ENCODE data around the gene KLHL6. TPM values are rescaled to one million over a fixed set of nuclear protein-coding genes. Genes with fewer than 3 reads are reported as not detected.
A peak's percentile ranks its signal among the peaks of the same experiment; 100 is the strongest.

Gene KLHL6
- total and polyA plus RNA-seq, 7 donors = under 0.01 to 10.3 (median 1.1) TPM

- H3K27me3 ChIP-seq = no peaks in the 10 kb centered on the region
- 41 to 66% methylated on average over 6 of the region's 6 CpGs for WGBS, 2 donors
- intact Hi-C loops (cut with DNase I) = no loop called here
Observed at GRCh38 chr3:183591881-183592521, 36.5 kb upstream of the KLHL6 start.

GRCh38 chr3:183590442-183590841, 34.9 kb upstream of the KLHL6 start:
- H3K4me1 ChIP-seq = peaks cover 0 to 4% (median 3%) of the 10 kb centered on the region in 4 donors
- H3K9me3 ChIP-seq = no peaks in the 10 kb centered on the region
- no peak overlapping the region for H3K4me3 ChIP-seq
- intact Hi-C loops (cut with DNase I) = no loop called here
- no peak for DNase-seq
- 94 to 96% methylated on average over 6 of the region's 6 CpGs for WGBS, 2 donors
- no peaks in the 10 kb centered on the region for H3K36me3 ChIP-seq
- TF ChIP-seq CTCF (IDR thresholded peaks at IDR 0.05) = no peak
- no peak for TF ChIP-seq POLR2AphosphoS5 (IDR thresholded peaks at IDR 0.05)
- TF ChIP-seq EP300 (IDR thresholded peaks at IDR 0.05) = no peak
- TF ChIP-seq POLR2A (IDR thresholded peaks at IDR 0.05) = no peak
- H3K27ac ChIP-seq = no peak overlapping the region
- H3K27me3 ChIP-seq = no peaks in the 10 kb centered on the region

More at GRCh38 chr3:183591881-183592521, 36.5 kb upstream of the KLHL6 start:
- TF ChIP-seq CTCF (IDR thresholded peaks at IDR 0.05) (no peak), EP300 (IDR thresholded peaks at IDR 0.05) (no peak), POLR2AphosphoS5 (IDR thresholded peaks at IDR 0.05) (no peak), POLR2A (IDR thresholded peaks at IDR 0.05) (no peak)
- no peaks in the 10 kb centered on the region for H3K4me1 ChIP-seq
- no peak overlapping the region for H3K4me3 ChIP-seq
- no peaks in the 10 kb centered on the region for H3K9me3 ChIP-seq
- no peak for DNase-seq
- no peaks in the 10 kb centered on the region for H3K36me3 ChIP-seq
- H3K27ac ChIP-seq = no peak overlapping the region

- H3K4me1 ChIP-seq = peaks cover 0 to 31% (median 23%) of the 10 kb centered on the region in 4 donors
- no peak for DNase-seq
- no peaks in the 10 kb centered on the region for H3K36me3 ChIP-seq
- H3K27ac ChIP-seq = no peak overlapping the region
- WGBS, 2 donors = 63 to 80% methylated on average over 2 of the region's 2 CpGs
- intact Hi-C loops (cut with DNase I) = no loop called here
- TF ChIP-seq POLR2A (IDR thresholded peaks at IDR 0.05) (no peak), POLR2AphosphoS5 (IDR thresholded peaks at IDR 0.05) (no peak), EP300 (IDR thresholded peaks at IDR 0.05) (no peak), CTCF (IDR thresholded peaks at IDR 0.05) (no peak)
- no peaks in the 10 kb centered on the region for H3K9me3 ChIP-seq
- no peaks in the 10 kb centered on the region for H3K27me3 ChIP-seq
- H3K4me3 ChIP-seq = no peak overlapping the region
Observed at GRCh38 chr3:183587336-183587735, 31.8 kb upstream of the KLHL6 start.

- TF ChIP-seq POLR2A (IDR thresholded peaks at IDR 0.05) (no peak), CTCF (IDR thresholded peaks at IDR 0.05) (no peak), EP300 (IDR thresholded peaks at IDR 0.05) (no peak), POLR2AphosphoS5 (IDR thresholded peaks at IDR 0.05) (no peak)
- Histone ChIP-seq H3K4me3 (no peak overlapping the region), H3K4me1 (peaks cover 0 to 31% (median 23%) of the 10 kb centered on the region in 4 donors), H3K9me3 (no peaks in the 10 kb centered on the region), H3K27me3 (no peaks in the 10 kb centered on the region), H3K36me3 (no peaks in the 10 kb centered on the region), H3K27ac (no peak overlapping the region)
- WGBS, 2 donors = 53 to 58% methylated on average over 5 of the region's 5 CpGs
- intact Hi-C loops (cut with DNase I) = no loop called here
- DNase-seq = no peak
Observed at GRCh38 chr3:183586477-183586876, 31.0 kb upstream of the KLHL6 start.

GRCh38 chr3:183584914-183585280, 29.4 kb upstream of the KLHL6 start:
- no peak for DNase-seq
- no peak for TF ChIP-seq POLR2A (IDR thresholded peaks at IDR 0.05)
- no peak for TF ChIP-seq CTCF (IDR thresholded peaks at IDR 0.05)
- TF ChIP-seq EP300 (IDR thresholded peaks at IDR 0.05) = no peak
- TF ChIP-seq POLR2AphosphoS5 (IDR thresholded peaks at IDR 0.05) = no peak
- H3K4me1 ChIP-seq = peaks cover 0 to 34% (median 23%) of the 10 kb centered on the region in 4 donors
- H3K4me3 ChIP-seq = no peak overlapping the region
- intact Hi-C loops (cut with DNase I) = loop anchor here (5.0 kb wide), 1 partner anchor 52 kb away; the partner anchor contains the start of gene KLHL24
- 65 to 78% methylated on average over 3 of the region's 3 CpGs for WGBS, 2 donors
- no peaks in the 10 kb centered on the region for H3K27me3 ChIP-seq
- H3K27ac ChIP-seq = peak overlapping the region; percentile 59 to 77 (median 70)
- H3K36me3 ChIP-seq = no peaks in the 10 kb centered on the region
- H3K9me3 ChIP-seq = no peaks in the 10 kb centered on the region

Measured in sigmoid colon (tissue), 7 donors.